Psoas muscle (tissue), 8 donors: ENCODE measurements around the gene MED12. TPM values are rescaled to one million over a fixed set of nuclear protein-coding genes. Genes with fewer than 3 reads are reported as not detected.

ENCODE experiments used
- ATAC-seq, 4 donors: fragments of 200-7000 bp; cut with Tn5 transposase; one replicate each; pipeline ENCODE4 v1.9.1; 2020; ENCODE audit warnings: moderate library complexity in 3 of 4, mild to moderate bottlenecking in 2 of 4
- DNase-seq, 2 donors: peaks; one replicate each; pipeline ENCODE4 v3.0.0-alpha.2; 2020
- H3K27ac ChIP-seq: fragments of 200-600 bp; one replicate; pipeline ENCODE4 v1.8.0; 2022
- H3K27me3 ChIP-seq, 3 donors: fragments of 200-600 bp in 1 of 3; one replicate each; pipeline versions ENCODE4 v1.6.1 to v1.8.0; 2013 to 2022; ENCODE audit warnings: low read length in 2 of 3, mild to moderate bottlenecking in 2 of 3, moderate library complexity in 1 of 3; ENCODE audit not compliant: insufficient read depth in 3 of 3
- H3K36me3 ChIP-seq, 2 donors: fragments of 200-600 bp in 1 of 2; one replicate each; pipeline versions ENCODE4 v1.6.1 to v1.8.0; 2013 to 2022; ENCODE audit warnings: low read depth in 1 of 2, mild to moderate bottlenecking in 1 of 2, moderate library complexity in 1 of 2; ENCODE audit not compliant: insufficient read depth in 1 of 2
- H3K4me1 ChIP-seq: fragments of 200-600 bp; one replicate; pipeline ENCODE4 v1.8.0; 2022
- H3K4me3 ChIP-seq: fragments of 200-600 bp; one replicate; pipeline ENCODE4 v1.8.0; 2022; ENCODE audit warnings: mild to moderate bottlenecking
- H3K9me3 ChIP-seq: fragments of 200-600 bp; one replicate; pipeline ENCODE4 v1.8.0; 2022
- WGBS, 3 donors: extraction: QIAGEN DNeasy Blood & Tissue Kit; methylation state at CpG; one replicate each; pipeline versions ENCODE4 v1.1.6 to v1.1.7; 2013; 5-methylcytosine and 5-hydroxymethylcytosine counted together
- intact Hi-C, 2 donors: fragments of 100-400 bp; cut with DNase I; formaldehyde crosslinking; loops; one replicate each; pipeline versions ENCODE4 v1.11.0 to v1.14.2; 2022
- polyA plus RNA-seq, 3 donors: library from polyadenylated mRNA; stranded (reverse); fragments of 200-250 nt; gene quantifications; one replicate each; pipeline ENCODE4 v1.2.3, GENCODE V29; 2013
- total RNA-seq, 4 donors: library from RNA; stranded (reverse); fragmentation: NEBNext Ultra II Directional in 2 of 4; extraction: Animal tissue kit (Norgen Biotek cat#: 25700) in 2 of 4; gene quantifications; one replicate each; pipeline versions ENCODE4 v1.2.1 to v1.2.4, GENCODE V29; 2021 to 2023
- TF ChIP-seq, protein P1 (sequence below): fragments of 200-600 bp; IDR thresholded peaks from one replicate; pipeline ENCODE4 v1.8.0; 2022; ENCODE audit warnings: antibody characterized with exemption
- donor health status: healthy with polysubstance abuse.
- donor health status: DM: no; HTN: no; CAD: no; lungs with moderate emphysema.
- donor health status: Bipolar disorder and iron deficiency.
- donor health status: healthy.
- donor health status: DM: yes; HTN: yes; CAD: no.
- donor health status: DM: no; HTN: no; CAD: no.
- donor health status: DM: no; HTN: no; CAD: no.
- donor health status: DM: yes; HTN: yes; CAD: no.

MED12 gene
- total and polyA plus RNA-seq, 7 donors, result 7.1 to 24.8 (median 20.7) TPM

DNA sequence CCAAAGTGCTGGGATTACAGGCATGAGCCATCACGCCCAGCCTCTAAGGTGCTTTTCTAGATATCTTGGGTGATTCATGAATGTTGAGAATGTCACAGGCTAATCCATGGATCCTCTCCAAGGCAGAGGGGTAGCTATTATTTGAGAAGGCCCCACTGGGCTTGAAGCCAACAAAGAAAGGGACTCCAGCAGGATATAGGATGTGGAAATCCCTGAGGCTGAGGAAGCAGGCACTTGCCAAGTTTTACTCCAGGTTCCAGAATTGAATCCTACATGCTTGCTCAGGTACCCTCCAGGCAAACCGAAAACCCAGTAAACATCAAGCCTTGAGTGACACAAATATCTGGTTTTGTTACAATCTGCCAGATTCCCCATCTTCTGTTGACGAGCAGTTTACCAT, 42.1 kb downstream of the MED12 start:
- peaks cover 0 to 4% (median 0%) of the 10 kb centered on the region in 3 donors for H3K27me3 ChIP-seq
- TF ChIP-seq, protein P1, sequence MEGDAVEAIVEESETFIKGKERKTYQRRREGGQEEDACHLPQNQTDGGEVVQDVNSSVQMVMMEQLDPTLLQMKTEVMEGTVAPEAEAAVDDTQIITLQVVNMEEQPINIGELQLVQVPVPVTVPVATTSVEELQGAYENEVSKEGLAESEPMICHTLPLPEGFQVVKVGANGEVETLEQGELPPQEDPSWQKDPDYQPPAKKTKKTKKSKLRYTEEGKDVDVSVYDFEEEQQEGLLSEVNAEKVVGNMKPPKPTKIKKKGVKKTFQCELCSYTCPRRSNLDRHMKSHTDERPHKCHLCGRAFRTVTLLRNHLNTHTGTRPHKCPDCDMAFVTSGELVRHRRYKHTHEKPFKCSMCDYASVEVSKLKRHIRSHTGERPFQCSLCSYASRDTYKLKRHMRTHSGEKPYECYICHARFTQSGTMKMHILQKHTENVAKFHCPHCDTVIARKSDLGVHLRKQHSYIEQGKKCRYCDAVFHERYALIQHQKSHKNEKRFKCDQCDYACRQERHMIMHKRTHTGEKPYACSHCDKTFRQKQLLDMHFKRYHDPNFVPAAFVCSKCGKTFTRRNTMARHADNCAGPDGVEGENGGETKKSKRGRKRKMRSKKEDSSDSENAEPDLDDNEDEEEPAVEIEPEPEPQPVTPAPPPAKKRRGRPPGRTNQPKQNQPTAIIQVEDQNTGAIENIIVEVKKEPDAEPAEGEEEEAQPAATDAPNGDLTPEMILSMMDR, result no peak
- H3K4me1 ChIP-seq, result no peaks in the 10 kb centered on the region
- ATAC-seq, result no peak
- no peak for DNase-seq
- H3K36me3 ChIP-seq, result no peaks in the 10 kb centered on the region
- H3K4me3 ChIP-seq, result no peak overlapping the region
- no peaks in the 10 kb centered on the region for H3K9me3 ChIP-seq
- WGBS, 3 donors, result 86 to 88% (median 87%) methylated on average over 3 of the region's 3 CpGs
- intact Hi-C loops, result no loop called here
- H3K27ac ChIP-seq, result no peak overlapping the region

DNA sequence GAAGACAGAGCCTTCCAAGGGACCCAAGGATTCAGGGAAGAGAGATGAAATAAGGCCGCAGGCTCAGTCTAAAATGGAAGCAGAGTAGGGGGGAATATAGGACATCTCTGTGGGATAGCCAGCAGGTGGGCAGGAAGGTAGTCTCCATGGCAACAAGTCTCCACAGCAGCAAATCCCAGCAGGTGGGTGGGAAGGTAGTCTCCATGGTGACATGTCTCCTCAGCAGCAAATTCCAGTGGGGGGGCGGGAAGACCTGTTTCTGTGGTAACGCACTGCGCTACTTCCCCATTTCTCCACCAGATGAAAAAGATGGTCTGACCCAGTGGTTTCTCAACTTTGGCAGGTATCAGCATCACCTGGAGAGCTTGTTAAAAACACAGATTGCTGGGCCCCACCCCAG, 44.6 kb downstream of the MED12 start:
- 77 to 90% (median 89%) methylated on average over 4 of the region's 4 CpGs for WGBS, 3 donors

DNA sequence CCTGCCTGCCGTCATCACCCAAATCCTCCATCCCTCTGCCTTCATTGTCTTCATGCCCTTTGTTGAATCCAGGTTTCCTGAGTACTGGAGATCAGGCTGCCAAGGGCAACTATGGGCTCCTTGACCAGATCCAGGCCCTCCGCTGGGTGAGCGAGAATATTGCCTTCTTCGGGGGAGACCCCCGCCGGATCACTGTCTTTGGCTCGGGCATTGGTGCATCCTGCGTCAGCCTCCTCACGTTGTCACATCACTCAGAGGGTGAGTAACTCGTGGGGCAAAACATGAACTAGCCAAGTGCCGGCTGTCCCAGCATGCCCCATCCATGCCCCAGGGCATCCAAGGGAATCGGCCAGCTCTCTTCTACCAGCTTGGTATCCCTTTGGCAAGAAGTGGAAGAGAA, 45.7 kb downstream of the MED12 start:
- DNase-seq (no peak), ATAC-seq (no peak)
- intact Hi-C loops, result no loop called here
- Histone ChIP-seq H3K27ac (no peak overlapping the region), H3K27me3 (peaks cover 0 to 4% (median 0%) of the 10 kb centered on the region in 3 donors), H3K9me3 (no peaks in the 10 kb centered on the region), H3K36me3 (no peaks in the 10 kb centered on the region), H3K4me3 (no peak overlapping the region), H3K4me1 (no peaks in the 10 kb centered on the region)
- 79 to 94% (median 92%) methylated on average over 12 of the region's 12 CpGs for WGBS, 3 donors
- TF ChIP-seq, protein P1, result no peak

More for the DNA sequence above, 44.6 kb downstream of the MED12 start:
- Histone ChIP-seq H3K9me3 (no peaks in the 10 kb centered on the region), H3K4me3 (no peak overlapping the region), H3K36me3 (no peaks in the 10 kb centered on the region), H3K4me1 (no peaks in the 10 kb centered on the region), H3K27me3 (peaks cover 0 to 4% (median 0%) of the 10 kb centered on the region in 3 donors), H3K27ac (no peak overlapping the region)
- intact Hi-C loops, result no loop called here
- TF ChIP-seq, protein P1, result no peak
- ATAC-seq, result no peak
- no peak for DNase-seq

DNA sequence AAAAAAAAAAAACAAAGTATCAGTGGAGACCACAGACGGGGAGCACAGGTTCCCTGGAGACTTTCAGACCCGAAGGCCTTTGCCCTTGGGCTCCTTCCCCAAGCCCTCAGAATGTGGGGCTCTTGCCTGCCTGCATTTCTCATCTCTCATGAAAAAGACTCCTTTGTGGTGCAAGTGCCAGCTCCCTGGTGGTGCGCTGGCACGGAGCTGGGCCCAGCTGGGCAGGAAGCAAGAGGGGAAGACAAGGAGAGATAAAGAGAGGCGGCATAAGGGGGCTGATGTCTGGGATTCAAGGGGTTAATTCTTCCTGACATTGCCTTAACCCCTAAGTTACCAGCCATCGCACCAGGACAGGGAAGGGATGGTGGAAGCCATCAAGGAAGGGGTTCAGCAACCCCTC, 48.1 kb downstream of the MED12 start:
- intact Hi-C loops, result no loop called here
- Histone ChIP-seq H3K9me3 (no peaks in the 10 kb centered on the region), H3K27ac (no peak overlapping the region), H3K36me3 (no peaks in the 10 kb centered on the region), H3K27me3 (no peaks in the 10 kb centered on the region), H3K4me3 (no peak overlapping the region), H3K4me1 (no peaks in the 10 kb centered on the region)
- TF ChIP-seq, protein P1, result no peak
- DNase-seq (no peak), ATAC-seq (no peak)
- WGBS, 3 donors, result 62 to 74% (median 62%) methylated on average over 6 of the region's 6 CpGs

DNA sequence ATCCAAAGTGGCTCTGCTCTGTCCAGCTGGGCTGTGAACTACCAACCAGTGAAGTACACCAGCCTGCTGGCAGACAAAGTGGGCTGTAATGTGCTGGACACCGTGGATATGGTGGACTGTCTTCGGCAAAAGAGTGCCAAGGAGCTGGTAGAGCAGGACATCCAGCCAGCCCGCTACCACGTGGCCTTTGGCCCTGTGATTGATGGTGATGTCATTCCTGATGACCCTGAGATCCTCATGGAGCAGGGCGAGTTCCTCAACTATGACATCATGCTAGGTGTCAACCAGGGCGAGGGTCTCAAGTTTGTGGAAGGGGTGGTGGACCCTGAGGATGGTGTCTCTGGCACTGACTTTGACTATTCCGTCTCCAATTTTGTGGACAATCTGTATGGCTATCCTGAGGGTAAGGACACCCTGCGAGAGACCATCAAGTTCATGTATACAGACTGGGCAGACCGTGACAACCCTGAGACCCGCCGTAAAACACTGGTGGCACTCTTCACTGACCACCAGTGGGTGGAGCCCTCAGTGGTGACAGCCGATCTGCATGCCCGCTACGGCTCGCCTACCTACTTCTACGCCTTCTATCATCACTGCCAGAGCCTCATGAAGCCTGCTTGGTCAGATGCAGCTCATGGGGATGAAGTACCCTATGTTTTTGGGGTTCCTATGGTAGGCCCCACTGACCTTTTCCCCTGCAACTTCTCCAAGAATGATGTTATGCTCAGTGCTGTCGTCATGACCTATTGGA, 48.8 kb downstream of the MED12 start:
- intact Hi-C loops, result no loop called here
- H3K27ac ChIP-seq, result no peak overlapping the region
- WGBS, 3 donors, result 75 to 83% (median 81%) methylated on average over 11 to 17 of the region's 17 CpGs

More for the DNA sequence above, 48.8 kb downstream of the MED12 start:
- no peak for ATAC-seq
- no peaks in the 10 kb centered on the region for H3K4me1 ChIP-seq
- TF ChIP-seq, protein P1, result no peak
- H3K4me3 ChIP-seq, result no peak overlapping the region
- H3K27me3 ChIP-seq, result no peaks in the 10 kb centered on the region
- H3K36me3 ChIP-seq, result no peaks in the 10 kb centered on the region
- no peak for DNase-seq
- no peaks in the 10 kb centered on the region for H3K9me3 ChIP-seq
